Endothelial cell of umbilical vein (primary cell): ENCODE results near the gene VPS16. TPM values are rescaled to one million over a fixed set of nuclear protein-coding genes. Genes with fewer than 3 reads are reported as not detected.

Source experiments
- BruUV-seq: library from RNA; stranded (reverse); fragments of 400-500 nt; replicated peaks from 2 replicates; lab custom pipeline; 2021; lab: Mats Ljungman, UMichigan
- CTCF ChIA-PET: fragments of 300-600, 350-600 bp; sonication (Branson Sonifier 250); formaldehyde crosslinking; loops from one replicate; lab custom pipeline; 2021; ENCODE audit warnings: antibody characterized with exemption, inconsistent platforms; lab: Charles Lee
- POLR2A ChIA-PET: fragments of 300-600, 350-600 bp; sonication (Branson Sonifier 250); formaldehyde crosslinking; loops from one replicate; lab custom pipeline; 2021; ENCODE audit warnings: antibody characterized with exemption, inconsistent platforms; lab: Charles Lee
- DNase-seq: peaks from one replicate; pipeline ENCODE4 v3.0.0-alpha.2; 2011; ENCODE audit warnings: low read depth, low spot score
- FAIRE-seq: peaks from 2 replicates; lab custom pipeline; 2011; peaks lifted over from hg19 to GRCh38; lab: Jason Lieb, UNC
- H2AFZ ChIP-seq: 2 replicates; pipeline ENCODE4 v1.6.0; 2012; ENCODE audit warnings: low read depth, low read length, control low read depth, inconsistent platforms
- H3K27ac ChIP-seq: 2 replicates; pipeline ENCODE4 v1.5.1; 2011; ENCODE audit warnings: low read depth, mild to moderate bottlenecking, control low read depth, low read length, moderate library complexity; ENCODE audit not compliant: insufficient read depth
- H3K27me3 ChIP-seq, 2 experiments: 2 replicates each; pipeline versions ENCODE4 v1.6.0 to v1.6.1; 2011; ENCODE audit warnings: low read length in 2 of 2, mixed read lengths in 1 of 2; ENCODE audit not compliant: control insufficient read depth in 2 of 2, insufficient read depth in 2 of 2
- H3K36me3 ChIP-seq, 2 experiments: 2 replicates in 1 of 2; 3 replicates in 1 of 2; pipeline ENCODE4 v1.5.1; 2011; ENCODE audit warnings: low read length in 2 of 2, mild to moderate bottlenecking in 1 of 2, moderate library complexity in 1 of 2; ENCODE audit not compliant: control insufficient read depth in 2 of 2, insufficient read depth in 2 of 2; ENCODE audit errors: extremely low read depth in 1 of 2
- H3K4me1 ChIP-seq: 3 replicates; pipeline ENCODE4 v1.5.1; 2011; ENCODE audit warnings: mild to moderate bottlenecking, low read length; ENCODE audit not compliant: control insufficient read depth, insufficient read depth; ENCODE audit errors: extremely low read depth
- H3K4me2 ChIP-seq: 2 replicates; pipeline ENCODE4 v1.6.1; 2011; ENCODE audit warnings: low read length, control low read depth, mixed read lengths; ENCODE audit not compliant: insufficient read depth
- H3K4me3 ChIP-seq, 3 experiments: fragments of 200-600 bp in 1 of 3; sonication (generic), shearing (Covaris generic) in 1 of 3; replicated peaks in 1 of 3; 2 replicates each; pipeline ENCODE4 v1.5.1; 2011 to 2016; ENCODE audit warnings: control low read depth in 3 of 3, low read length in 3 of 3, mild to moderate bottlenecking in 2 of 3, inconsistent platforms in 1 of 3, low read depth in 1 of 3, moderate library complexity in 1 of 3; ENCODE audit not compliant: insufficient read depth in 1 of 3
- H3K79me2 ChIP-seq: 2 replicates; pipeline ENCODE4 v1.6.0; 2012; ENCODE audit warnings: low read length, inconsistent platforms; ENCODE audit not compliant: control insufficient read depth, insufficient read depth
- H3K9ac ChIP-seq: replicated peaks from 2 replicates; pipeline ENCODE3; 2011; ENCODE audit warnings: low read length, control low read depth; ENCODE audit not compliant: insufficient read depth; ENCODE audit errors: extremely low read depth
- H3K9me1 ChIP-seq: replicated peaks from 3 replicates; pipeline ENCODE4 v1.6.0; 2011; ENCODE audit warnings: mild to moderate bottlenecking, low read length; ENCODE audit not compliant: control insufficient read depth, insufficient read depth; ENCODE audit errors: extremely low read depth
- H3K9me3 ChIP-seq: replicated peaks from 2 replicates; pipeline ENCODE4 v1.5.1; 2012; ENCODE audit warnings: low read length, inconsistent platforms; ENCODE audit not compliant: control insufficient read depth, insufficient read depth
- H4K20me1 ChIP-seq: replicated peaks from 2 replicates; pipeline ENCODE3; 2011; ENCODE audit warnings: mild to moderate bottlenecking, low read length; ENCODE audit not compliant: control insufficient read depth, insufficient read depth; ENCODE audit errors: extremely low read depth
- EZH2 ChIP-seq: IDR thresholded peaks from 2 replicates; pipeline ENCODE4 v1.6.1; 2012; ENCODE audit warnings: borderline replicate concordance, low read depth, mild to moderate bottlenecking, moderate library complexity, low read length, inconsistent platforms; ENCODE audit not compliant: severe bottlenecking
- FOS ChIP-seq: IDR thresholded peaks from 2 replicates; pipeline ENCODE4 v1.6.1; 2011; ENCODE audit warnings: mild to moderate bottlenecking, low read length, moderate library complexity, borderline replicate concordance; ENCODE audit not compliant: insufficient read depth
- GATA2 ChIP-seq: IDR thresholded peaks from 2 replicates; pipeline ENCODE4 v1.7.0; 2011; ENCODE audit warnings: low read depth, mild to moderate bottlenecking, moderate library complexity, mixed read lengths, low read length; ENCODE audit not compliant: insufficient read length, insufficient read depth
- JUN ChIP-seq: IDR thresholded peaks from 2 replicates; pipeline ENCODE4 v1.6.1; 2011; ENCODE audit warnings: borderline replicate concordance, low read depth; ENCODE audit not compliant: insufficient read length, insufficient read depth
- MYC ChIP-seq: IDR thresholded peaks from one replicate; pipeline ENCODE4 v1.6.1; 2011; ENCODE audit warnings: mild to moderate bottlenecking, low read depth, low read length
- POLR2A ChIP-seq: IDR thresholded peaks from 2 replicates; pipeline ENCODE4 v1.6.1; 2012; ENCODE audit warnings: low read depth, mild to moderate bottlenecking, control low read depth, low read length
- POLR2AphosphoS5 ChIP-seq: IDR thresholded peaks from 2 replicates; pipeline ENCODE4 v1.6.1; 2012; ENCODE audit warnings: low read depth, mild to moderate bottlenecking, control low read depth, low read length, moderate library complexity; ENCODE audit not compliant: insufficient read depth
- dilution Hi-C: fragments of 300-500 bp; cut with MboI; formaldehyde crosslinking; loops from one replicate; pipeline ENCODE4 v1.15.0; 2019; ENCODE audit warnings: low sequenced_read_pairs; ENCODE audit not compliant: extremely low pct_ligation_motif_present
- intact Hi-C: fragments of 100-400 bp; cut with micrococcal nuclease; formaldehyde crosslinking; loops from one replicate; pipeline ENCODE4 v1.10.0; 2022
- polyA plus RNA-seq, 4 experiments: library from polyadenylated mRNA; depleted of rRNA in 3 of 4; stranded (reverse) in 3 of 4; unstranded in 1 of 4; fragments of >200 nt; gene quantifications; 2 replicates each; pipeline versions ENCODE4 v1.2.1 to v1.2.3, GENCODE V29; 2011 to 2012; ENCODE audit warnings: missing spikeins in 1 of 4
- total RNA-seq: library from RNA; stranded (reverse); gene quantifications from 2 replicates; pipeline ENCODE4 v1.2.3, GENCODE V29; 2021
- TF ChIP-seq, protein P1 (sequence below): IDR thresholded peaks from 2 replicates; pipeline ENCODE4 v1.6.1; 2011; ENCODE audit not compliant: insufficient read depth, insufficient read length

The VPS16 gene
- total and polyA plus RNA-seq, 2 donors (not counting 3 experiments of a cell fraction or from before 2014, with no cell fraction given), result 37.6 to 42.3 TPM

DNA sequence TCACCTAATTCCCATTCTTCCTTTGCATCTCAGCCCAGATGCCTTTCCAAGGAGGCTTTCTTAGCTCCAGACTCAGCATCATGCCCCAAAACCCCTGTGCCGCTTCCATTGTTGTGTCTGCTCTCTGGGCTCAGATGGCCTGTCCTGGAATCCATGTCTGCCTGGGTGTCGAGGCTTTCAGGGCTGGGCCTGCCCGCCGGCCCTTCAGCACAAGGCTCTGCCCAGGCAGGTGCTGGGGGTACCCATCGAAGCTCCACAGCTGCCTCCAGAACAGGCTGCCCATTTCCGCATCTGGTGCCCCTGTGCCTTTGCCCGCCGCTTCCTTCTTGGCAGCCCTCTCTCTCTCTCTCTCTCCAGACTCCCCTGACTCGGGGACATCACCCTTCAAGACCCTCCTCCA, 41.3 kb upstream of the VPS16 start:
- H3K27me3 ChIP-seq, result peaks cover 34 to 45% of the 10 kb centered on the region in 2 experiments

DNA sequence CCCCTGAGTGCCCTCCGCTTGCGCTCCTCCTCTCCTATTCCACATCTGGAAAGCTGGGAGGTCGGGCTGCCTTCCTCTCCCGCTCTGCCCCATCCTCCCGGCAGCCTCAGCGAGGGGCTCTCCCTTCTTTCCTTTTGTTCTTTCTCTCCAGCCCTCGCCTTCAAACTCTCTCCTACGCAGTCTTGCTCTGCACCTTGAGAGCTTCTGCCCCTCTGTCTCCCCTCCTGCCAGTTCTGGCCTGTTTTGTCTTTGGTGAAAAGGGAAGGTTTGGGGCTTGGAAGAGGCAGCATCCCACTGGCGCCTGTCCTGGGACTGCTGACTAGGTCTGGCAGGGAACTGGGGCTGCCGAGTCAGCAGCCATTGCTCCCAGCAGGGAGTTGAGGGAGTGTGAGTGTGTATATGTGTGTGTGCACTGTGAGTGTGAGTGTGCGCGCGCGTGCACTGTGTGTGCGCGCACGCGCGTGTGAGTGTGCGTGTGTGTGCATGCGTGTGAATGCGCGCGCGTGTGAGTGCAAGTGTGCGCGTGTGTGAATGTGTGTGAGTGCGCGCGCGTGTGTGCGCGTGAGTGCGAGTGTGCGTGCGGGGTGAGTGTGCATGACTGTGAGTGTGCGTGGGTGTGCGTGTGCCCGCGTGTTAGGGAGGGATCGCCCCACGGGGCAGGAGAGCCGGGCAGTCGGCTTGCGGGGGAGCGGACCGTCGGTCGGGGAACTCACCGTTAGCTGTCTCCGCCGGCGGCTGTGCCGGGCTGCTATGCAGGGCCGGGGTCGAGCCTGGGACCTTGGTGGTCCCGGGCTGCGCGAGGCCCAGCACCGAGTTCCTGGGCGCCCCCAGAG, 40.6 kb upstream of the VPS16 start:
- no peak for FAIRE-seq
- H2AFZ ChIP-seq, result peak overlapping the region; percentile 62
- intact Hi-C loops (no loop called here), dilution Hi-C loops (no loop called here)
- DNase-seq, result peak; percentile 11
- no peaks in the 10 kb centered on the region for H4K20me1 ChIP-seq
- peak overlapping the region; percentile 2 for H3K4me2 ChIP-seq
- no peaks in the 10 kb centered on the region for H3K36me3 ChIP-seq
- POLR2A ChIA-PET, result no interaction called here
- H3K4me1 ChIP-seq, result peaks cover 6% of the 10 kb centered on the region
- CTCF ChIA-PET, result interaction anchor here (1.4 to 2.6 kb wide), 2 partner anchors 44 to 52 kb away, joined by 5 to 6 read pairs; no protein-coding TSS in a partner anchor
- H3K27ac ChIP-seq, result no peak overlapping the region
- TSS peak; percentile 17 for BruUV-seq
- peak overlapping the region in 1 of 3 experiments; percentile 52 for H3K4me3 ChIP-seq
- H3K79me2 ChIP-seq, result no peaks in the 10 kb centered on the region
- H3K9ac ChIP-seq, result no peak overlapping the region
- no peaks in the 10 kb centered on the region for H3K9me3 ChIP-seq
- peaks cover 40 to 51% of the 10 kb centered on the region in 2 experiments for H3K27me3 ChIP-seq
- TF ChIP-seq EZH2, result peak; percentile 79
- TF ChIP-seq POLR2A, result no peak
- H3K9me1 ChIP-seq, result no peaks in the 10 kb centered on the region

More for the DNA sequence above, 41.3 kb upstream of the VPS16 start:
- dilution Hi-C loops, result no loop called here
- FAIRE-seq, result no peak
- no TSS peak for BruUV-seq
- Histone ChIP-seq H3K4me2 (no peak overlapping the region), H3K79me2 (no peaks in the 10 kb centered on the region), H3K9ac (no peak overlapping the region), H3K36me3 (no peaks in the 10 kb centered on the region), H3K9me1 (no peaks in the 10 kb centered on the region), H3K4me1 (peaks cover 6% of the 10 kb centered on the region), H3K9me3 (no peaks in the 10 kb centered on the region), H3K4me3 (no peak overlapping the region), H2AFZ (no peak overlapping the region), H4K20me1 (no peaks in the 10 kb centered on the region), H3K27ac (no peak overlapping the region)
- ChIA-PET CTCF (interaction anchor here (2.7 kb wide), 1 partner anchor 53 kb away, joined by 7 read pairs; no protein-coding TSS in a partner anchor), POLR2A (no interaction called here)
- no peak for DNase-seq
- intact Hi-C loops, result no loop called here
- TF ChIP-seq MYC (no peak), POLR2AphosphoS5 (no peak), JUN (no peak), GATA2 (no peak), POLR2A (no peak), FOS (no peak), EZH2 (no peak)
- TF ChIP-seq, protein P1, sequence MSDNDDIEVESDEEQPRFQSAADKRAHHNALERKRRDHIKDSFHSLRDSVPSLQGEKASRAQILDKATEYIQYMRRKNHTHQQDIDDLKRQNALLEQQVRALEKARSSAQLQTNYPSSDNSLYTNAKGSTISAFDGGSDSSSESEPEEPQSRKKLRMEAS, result no peak
